Body of pancreas (tissue), 4 donors: Measurements from ENCODE around the gene SH3PXD2A.

Source experiments
- POLR2A ChIP-seq, 3 donors: fragments of 450-650 bp; IDR thresholded peaks; one replicate each; pipeline ENCODE4 v1.6.1; 2016; ENCODE audit warnings: antibody characterized with exemption in 3 of 3, mild to moderate bottlenecking in 2 of 3
- TF ChIP-seq, protein P1 (sequence below), 7 experiments: fragments of 450-650 bp in 4 of 7; fragments of 200-600 bp in 3 of 7; sonication (generic) in 3 of 7; IDR thresholded peaks; one replicate each; pipeline ENCODE4 v1.5.1; 2016 to 2019; ENCODE audit warnings: antibody characterized with exemption in 7 of 7

DNA sequence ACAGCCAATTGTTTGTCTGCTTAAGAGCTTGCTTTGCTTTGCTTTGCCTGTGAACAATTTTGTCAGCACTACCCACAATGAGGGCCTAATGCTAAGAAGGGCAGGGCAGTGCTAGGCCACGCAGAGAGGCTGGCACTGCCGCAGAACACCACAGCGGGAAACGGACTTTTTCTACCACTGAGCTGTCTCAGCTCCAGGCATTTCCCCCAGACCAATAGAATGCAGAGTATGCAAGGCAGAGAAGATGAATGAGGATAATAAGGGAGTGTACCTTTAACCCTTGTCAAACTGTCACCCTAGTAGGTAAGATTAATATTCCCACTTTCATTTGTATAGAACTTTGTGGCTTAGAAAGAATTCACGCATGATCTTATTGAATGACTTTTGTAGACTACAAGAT is 104.5 kb downstream of the SH3PXD2A start:
- TF ChIP-seq, protein P1, sequence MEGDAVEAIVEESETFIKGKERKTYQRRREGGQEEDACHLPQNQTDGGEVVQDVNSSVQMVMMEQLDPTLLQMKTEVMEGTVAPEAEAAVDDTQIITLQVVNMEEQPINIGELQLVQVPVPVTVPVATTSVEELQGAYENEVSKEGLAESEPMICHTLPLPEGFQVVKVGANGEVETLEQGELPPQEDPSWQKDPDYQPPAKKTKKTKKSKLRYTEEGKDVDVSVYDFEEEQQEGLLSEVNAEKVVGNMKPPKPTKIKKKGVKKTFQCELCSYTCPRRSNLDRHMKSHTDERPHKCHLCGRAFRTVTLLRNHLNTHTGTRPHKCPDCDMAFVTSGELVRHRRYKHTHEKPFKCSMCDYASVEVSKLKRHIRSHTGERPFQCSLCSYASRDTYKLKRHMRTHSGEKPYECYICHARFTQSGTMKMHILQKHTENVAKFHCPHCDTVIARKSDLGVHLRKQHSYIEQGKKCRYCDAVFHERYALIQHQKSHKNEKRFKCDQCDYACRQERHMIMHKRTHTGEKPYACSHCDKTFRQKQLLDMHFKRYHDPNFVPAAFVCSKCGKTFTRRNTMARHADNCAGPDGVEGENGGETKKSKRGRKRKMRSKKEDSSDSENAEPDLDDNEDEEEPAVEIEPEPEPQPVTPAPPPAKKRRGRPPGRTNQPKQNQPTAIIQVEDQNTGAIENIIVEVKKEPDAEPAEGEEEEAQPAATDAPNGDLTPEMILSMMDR (IDR thresholded peaks at IDR 0.05) = no peak
- TF ChIP-seq POLR2A (IDR thresholded peaks at IDR 0.05) = no peak
